Peyer's patch (tissue), 4 donors: Measurements from ENCODE around the gene NAP1L5. TPM values are rescaled to one million over a fixed set of nuclear protein-coding genes. Genes with fewer than 3 reads are reported as not detected.

Experiments
- DNase-seq, 3 donors: peaks; one replicate each; pipeline ENCODE4 v3.0.0-alpha.2; 2017 to 2019
- H3K27ac ChIP-seq, 4 donors: fragments of 200-600 bp; sonication (generic); one replicate each; pipeline ENCODE4 v1.5.1; 2016 to 2019
- H3K27me3 ChIP-seq, 2 donors: fragments of 200-600 bp; sonication (generic); one replicate each; pipeline ENCODE4 v1.5.1; 2019
- H3K36me3 ChIP-seq, 3 donors: fragments of 200-600 bp; sonication (generic); one replicate each; pipeline ENCODE4 v1.5.1; 2016 to 2019
- H3K4me1 ChIP-seq, 4 donors: fragments of 200-600 bp; sonication (generic); one replicate each; pipeline ENCODE4 v1.5.1; 2016 to 2019
- H3K4me3 ChIP-seq, 4 donors: fragments of 200-600 bp; sonication (generic); 1 replicate in 3 of 4; 2 replicates in 1 of 4; pipeline ENCODE4 v1.5.1; 2016 to 2019; ENCODE audit warnings: mild to moderate bottlenecking in 1 of 4
- H3K9me3 ChIP-seq, 4 donors: fragments of 200-600 bp; sonication (generic); one replicate each; pipeline ENCODE4 v1.5.1; 2016 to 2019; ENCODE audit warnings: mild to moderate bottlenecking in 1 of 4
- CTCF ChIP-seq, 6 experiments: fragments of 450-650 bp in 4 of 6; fragments of 200-600 bp in 2 of 6; sonication (generic) in 1 of 6; IDR thresholded peaks; one replicate each; pipeline ENCODE4 v1.5.1; 2017 to 2019; ENCODE audit warnings: antibody characterized with exemption in 6 of 6, mild to moderate bottlenecking in 3 of 6, moderate library complexity in 1 of 6
- POLR2A ChIP-seq, 2 donors: fragments of 450-650 bp; IDR thresholded peaks; one replicate each; pipeline ENCODE4 v1.5.1; 2017; ENCODE audit warnings: antibody characterized with exemption in 2 of 2, mild to moderate bottlenecking in 2 of 2, moderate library complexity in 2 of 2
- total RNA-seq, 4 donors: library from RNA; depleted of rRNA; stranded (reverse); fragments of >200 nt; gene quantifications; one replicate each; pipeline ENCODE4 v1.1.0, GENCODE V29; 2016

NAP1L5 gene
- total RNA-seq, 4 donors from 2014 or later, result 0.85 to 2.3 TPM; not detected in 2

GRCh38 chr4:88744609-88745008, 47.0 kb upstream of the NAP1L5 start:
- Histone ChIP-seq H3K4me1 (no peaks in the 10 kb centered on the region), H3K4me3 (no peak overlapping the region), H3K9me3 (no peaks in the 10 kb centered on the region), H3K36me3 (peaks cover 0 to 77% (median 0%) of the 10 kb centered on the region in 3 donors), H3K27ac (no peak overlapping the region), H3K27me3 (no peaks in the 10 kb centered on the region)
- DNase-seq, result no peak
- TF ChIP-seq POLR2A (IDR thresholded peaks at IDR 0.05) (no peak), CTCF (IDR thresholded peaks at IDR 0.05) (no peak)

GRCh38 chr4:88743696-88744095, 46.1 kb upstream of the NAP1L5 start:
- no peaks in the 10 kb centered on the region for H3K9me3 ChIP-seq
- H3K4me1 ChIP-seq, result no peaks in the 10 kb centered on the region
- H3K27ac ChIP-seq, result no peak overlapping the region
- H3K36me3 ChIP-seq, result peaks cover 0 to 72% (median 0%) of the 10 kb centered on the region in 3 donors
- no peak for DNase-seq
- no peaks in the 10 kb centered on the region for H3K27me3 ChIP-seq
- H3K4me3 ChIP-seq, result no peak overlapping the region
- no peak for TF ChIP-seq CTCF (IDR thresholded peaks at IDR 0.05)
- no peak for TF ChIP-seq POLR2A (IDR thresholded peaks at IDR 0.05)

- H3K4me1 ChIP-seq, result no peaks in the 10 kb centered on the region
- H3K27ac ChIP-seq, result no peak overlapping the region
- no peak overlapping the region for H3K4me3 ChIP-seq
- H3K36me3 ChIP-seq, result peaks cover 0 to 71% (median 0%) of the 10 kb centered on the region in 3 donors
- no peak for TF ChIP-seq POLR2A (IDR thresholded peaks at IDR 0.05)
- no peak for TF ChIP-seq CTCF (IDR thresholded peaks at IDR 0.05)
- no peaks in the 10 kb centered on the region for H3K27me3 ChIP-seq
- H3K9me3 ChIP-seq, result no peaks in the 10 kb centered on the region
- DNase-seq, result no peak
Measured at GRCh38 chr4:88742561-88742960, 44.9 kb upstream of the NAP1L5 start.

- no peak for DNase-seq
- Histone ChIP-seq H3K4me1 (no peaks in the 10 kb centered on the region), H3K36me3 (peaks cover 0 to 45% (median 0%) of the 10 kb centered on the region in 3 donors), H3K9me3 (no peaks in the 10 kb centered on the region), H3K4me3 (no peak overlapping the region), H3K27me3 (no peaks in the 10 kb centered on the region), H3K27ac (peak overlapping the region in 1 of 4 donors; percentile 9)
- no peak for TF ChIP-seq CTCF (IDR thresholded peaks at IDR 0.05)
- TF ChIP-seq POLR2A (IDR thresholded peaks at IDR 0.05), result no peak
Measured at GRCh38 chr4:88738180-88738579, 40.6 kb upstream of the NAP1L5 start.

GRCh38 chr4:88737307-88737941, 39.8 kb upstream of the NAP1L5 start:
- no peaks in the 10 kb centered on the region for H3K27me3 ChIP-seq
- H3K27ac ChIP-seq, result peak overlapping the region in 1 of 4 donors; percentile 9
- H3K9me3 ChIP-seq, result no peaks in the 10 kb centered on the region
- H3K4me1 ChIP-seq, result no peaks in the 10 kb centered on the region
- H3K4me3 ChIP-seq, result no peak overlapping the region
- TF ChIP-seq CTCF (IDR thresholded peaks at IDR 0.05), result no peak
- TF ChIP-seq POLR2A (IDR thresholded peaks at IDR 0.05), result no peak
- H3K36me3 ChIP-seq, result peaks cover 0 to 45% (median 0%) of the 10 kb centered on the region in 3 donors
- DNase-seq, result peak in 1 of 3 donors; percentile 25
